ENCODE measurements around the gene MRGPRG.

DNA sequence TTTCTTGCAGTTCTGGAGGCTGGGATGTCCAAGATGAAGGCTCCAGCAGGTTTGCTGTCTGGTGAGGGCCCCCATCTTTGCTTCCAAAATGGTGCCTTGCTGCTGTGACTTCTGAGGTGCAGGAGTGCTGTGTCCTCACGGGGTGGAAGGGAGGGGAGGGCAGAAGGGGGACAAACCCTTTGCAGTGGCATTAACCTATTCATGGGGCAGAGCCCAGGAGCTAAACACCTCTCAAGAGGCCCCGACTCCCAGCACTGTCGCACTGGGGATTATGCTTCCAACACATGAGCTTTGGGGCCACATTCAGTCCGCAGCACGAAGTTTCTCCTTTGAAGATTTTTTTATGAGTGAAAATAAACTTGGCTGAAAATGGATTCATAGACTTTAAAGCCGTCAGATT lies 28.0 kb downstream of the MRGPRG start:
- TF ChIP-seq, protein P1, sequence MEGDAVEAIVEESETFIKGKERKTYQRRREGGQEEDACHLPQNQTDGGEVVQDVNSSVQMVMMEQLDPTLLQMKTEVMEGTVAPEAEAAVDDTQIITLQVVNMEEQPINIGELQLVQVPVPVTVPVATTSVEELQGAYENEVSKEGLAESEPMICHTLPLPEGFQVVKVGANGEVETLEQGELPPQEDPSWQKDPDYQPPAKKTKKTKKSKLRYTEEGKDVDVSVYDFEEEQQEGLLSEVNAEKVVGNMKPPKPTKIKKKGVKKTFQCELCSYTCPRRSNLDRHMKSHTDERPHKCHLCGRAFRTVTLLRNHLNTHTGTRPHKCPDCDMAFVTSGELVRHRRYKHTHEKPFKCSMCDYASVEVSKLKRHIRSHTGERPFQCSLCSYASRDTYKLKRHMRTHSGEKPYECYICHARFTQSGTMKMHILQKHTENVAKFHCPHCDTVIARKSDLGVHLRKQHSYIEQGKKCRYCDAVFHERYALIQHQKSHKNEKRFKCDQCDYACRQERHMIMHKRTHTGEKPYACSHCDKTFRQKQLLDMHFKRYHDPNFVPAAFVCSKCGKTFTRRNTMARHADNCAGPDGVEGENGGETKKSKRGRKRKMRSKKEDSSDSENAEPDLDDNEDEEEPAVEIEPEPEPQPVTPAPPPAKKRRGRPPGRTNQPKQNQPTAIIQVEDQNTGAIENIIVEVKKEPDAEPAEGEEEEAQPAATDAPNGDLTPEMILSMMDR (IDR thresholded peaks at IDR 0.05 in 2 of 3, conservative IDR thresholded peaks at IDR 0.05 in 1 of 3; ENCODE audit: borderline replicate concordance in 1 of 3, insufficient read depth in 1 of 3, low read depth in 2 of 3, low read length in 2 of 3), result no peak
- TF ChIP-seq SIN3A (IDR thresholded peaks at IDR 0.05; ENCODE audit: low read depth) (no peak), YY1 (IDR thresholded peaks at IDR 0.05; ENCODE audit: extremely low read depth, insufficient replicate concordance, low read depth, low read length) (no peak), POLR2A (IDR thresholded peaks at IDR 0.05; ENCODE audit: borderline replicate concordance, extremely low read depth, insufficient read depth, insufficient read length) (no peak), EGR1 (IDR thresholded peaks at IDR 0.05; ENCODE audit: low read depth) (no peak), ZNF274 (IDR thresholded peaks at IDR 0.05; ENCODE audit: low read depth, low read length) (no peak), RAD21 (IDR thresholded peaks at IDR 0.05; ENCODE audit: low read depth) (no peak)

Data from HCT116 (cell line).